ENCODE results near the gene TVP23C. TPM values are rescaled to one million over a fixed set of nuclear protein-coding genes. Genes with fewer than 3 reads are reported as not detected.

The TVP23C gene
- total RNA-seq, 1 experiment from 2014 or later = 7.4 TPM

DNA sequence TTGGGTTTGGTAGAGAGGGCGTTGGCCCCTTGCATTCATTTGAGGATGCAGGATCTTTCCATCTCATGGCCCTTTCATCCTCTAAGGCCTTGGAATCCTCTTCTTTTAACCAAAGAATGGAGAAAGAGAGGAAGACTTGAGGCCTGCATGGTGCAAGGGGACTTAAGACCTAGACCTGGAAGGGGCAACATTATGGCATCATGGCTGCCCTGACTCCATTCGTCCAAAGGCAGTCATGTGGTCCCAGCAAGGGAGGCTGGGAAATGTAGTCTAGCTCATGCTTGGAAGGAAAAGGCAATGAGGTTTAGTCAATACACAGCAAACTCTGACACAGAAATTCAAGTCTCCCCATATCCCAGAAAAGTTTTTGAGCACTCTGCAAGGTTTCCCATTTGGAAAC lies 65.2 kb downstream of the TVP23C start:
- intact Hi-C loops (cut with micrococcal nuclease; ENCODE audit: unreplicated experiment) = no loop called here
- Histone ChIP-seq H3K27ac (ENCODE audit: low read depth, low read length, poor library complexity, severe bottlenecking) (no peak overlapping the region), H3K27me3 (replicated peaks; ENCODE audit: insufficient read depth, low read depth, low read length, poor library complexity) (no peaks in the 10 kb centered on the region), H3K9me3 (ENCODE audit: low read depth, low read length, poor library complexity, severe bottlenecking) (no peaks in the 10 kb centered on the region), H3K4me1 (ENCODE audit: insufficient read depth, low read length, poor library complexity, severe bottlenecking) (no peaks in the 10 kb centered on the region), H3K36me3 (ENCODE audit: insufficient read depth, low read length, poor library complexity, severe bottlenecking) (no peaks in the 10 kb centered on the region), H3K4me3 (ENCODE audit: low read depth, low read length, poor library complexity, severe bottlenecking) (no peak overlapping the region)
- BruUV-seq (replicated peaks) = no TSS peak
- POLR2A ChIA-PET (ENCODE audit: low non-redundant PET) = no interaction called here
- CTCF ChIA-PET = no interaction called here
- peak; percentile 28 for DNase-seq (ENCODE audit: low spot score)
- TF ChIP-seq, protein P1, sequence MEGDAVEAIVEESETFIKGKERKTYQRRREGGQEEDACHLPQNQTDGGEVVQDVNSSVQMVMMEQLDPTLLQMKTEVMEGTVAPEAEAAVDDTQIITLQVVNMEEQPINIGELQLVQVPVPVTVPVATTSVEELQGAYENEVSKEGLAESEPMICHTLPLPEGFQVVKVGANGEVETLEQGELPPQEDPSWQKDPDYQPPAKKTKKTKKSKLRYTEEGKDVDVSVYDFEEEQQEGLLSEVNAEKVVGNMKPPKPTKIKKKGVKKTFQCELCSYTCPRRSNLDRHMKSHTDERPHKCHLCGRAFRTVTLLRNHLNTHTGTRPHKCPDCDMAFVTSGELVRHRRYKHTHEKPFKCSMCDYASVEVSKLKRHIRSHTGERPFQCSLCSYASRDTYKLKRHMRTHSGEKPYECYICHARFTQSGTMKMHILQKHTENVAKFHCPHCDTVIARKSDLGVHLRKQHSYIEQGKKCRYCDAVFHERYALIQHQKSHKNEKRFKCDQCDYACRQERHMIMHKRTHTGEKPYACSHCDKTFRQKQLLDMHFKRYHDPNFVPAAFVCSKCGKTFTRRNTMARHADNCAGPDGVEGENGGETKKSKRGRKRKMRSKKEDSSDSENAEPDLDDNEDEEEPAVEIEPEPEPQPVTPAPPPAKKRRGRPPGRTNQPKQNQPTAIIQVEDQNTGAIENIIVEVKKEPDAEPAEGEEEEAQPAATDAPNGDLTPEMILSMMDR (conservative IDR thresholded peaks at IDR 0.05; ENCODE audit: low read depth, low read length) = no peak
- no peak for TF ChIP-seq EZH2 (IDR thresholded peaks at IDR 0.05; ENCODE audit: borderline replicate concordance, low read depth, low read length, poor library complexity, severe bottlenecking)

DNA sequence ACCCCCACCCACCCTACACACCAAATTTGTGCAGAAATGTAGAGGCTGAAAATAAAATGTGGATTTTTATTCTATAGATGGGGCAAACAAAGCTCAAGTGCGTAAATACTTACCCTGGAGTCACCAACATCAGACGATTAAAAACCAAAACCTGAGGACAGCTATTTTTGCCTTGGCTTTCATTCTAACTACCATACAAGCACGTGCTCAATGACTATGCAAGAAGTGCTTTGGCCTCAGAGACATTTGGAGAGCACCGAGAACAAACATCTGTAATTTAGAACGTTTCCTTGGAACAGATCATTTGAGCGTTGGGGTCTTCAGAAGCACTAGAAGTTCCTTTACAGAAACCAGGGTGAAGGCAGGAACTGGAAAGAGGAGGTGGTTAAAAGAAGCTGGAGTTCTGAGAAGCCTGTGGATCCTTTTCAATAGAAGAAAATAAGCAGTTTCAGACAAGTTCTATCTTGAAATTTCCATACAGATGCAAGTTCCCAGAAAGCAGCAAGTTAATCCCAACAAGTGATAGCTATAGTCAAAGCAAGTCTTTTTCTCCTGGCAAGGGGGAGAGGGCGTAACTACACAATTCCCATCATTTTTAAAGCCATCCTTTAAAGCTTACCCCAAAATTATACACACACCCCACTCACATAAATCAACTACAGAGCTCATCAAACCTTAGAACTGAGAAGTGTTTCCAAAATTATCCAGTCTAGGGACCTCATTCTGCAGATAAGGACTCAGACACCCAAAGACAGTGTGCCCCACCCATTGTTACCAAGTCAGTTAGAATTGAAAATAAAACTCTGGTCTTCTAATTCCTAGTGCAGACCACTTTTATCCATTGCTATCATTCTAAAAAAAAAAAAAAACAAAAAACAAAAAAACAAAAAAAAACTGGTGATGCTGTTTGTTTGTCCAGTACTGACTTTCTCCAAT lies 66.3 kb downstream of the TVP23C start:
- TF ChIP-seq, protein P1 (conservative IDR thresholded peaks at IDR 0.05; ENCODE audit: low read depth, low read length) = no peak
- no peak for TF ChIP-seq EZH2 (IDR thresholded peaks at IDR 0.05; ENCODE audit: borderline replicate concordance, low read depth, low read length, poor library complexity, severe bottlenecking)
- H3K4me3 ChIP-seq (ENCODE audit: low read depth, low read length, poor library complexity, severe bottlenecking) = no peak overlapping the region
- H3K4me1 ChIP-seq (ENCODE audit: insufficient read depth, low read length, poor library complexity, severe bottlenecking) = no peaks in the 10 kb centered on the region
- no TSS peak for BruUV-seq (replicated peaks)
- no peaks in the 10 kb centered on the region for H3K9me3 ChIP-seq (ENCODE audit: low read depth, low read length, poor library complexity, severe bottlenecking)
- H3K27me3 ChIP-seq (replicated peaks; ENCODE audit: insufficient read depth, low read depth, low read length, poor library complexity) = no peaks in the 10 kb centered on the region
- H3K27ac ChIP-seq (ENCODE audit: low read depth, low read length, poor library complexity, severe bottlenecking) = no peak overlapping the region
- CTCF ChIA-PET = interaction anchor here (0.5 to 0.7 kb wide), 2 partner anchors 283 to 888 kb away, joined by 3 to 4 read pairs; no protein-coding TSS in a partner anchor
- no peak for DNase-seq (ENCODE audit: low spot score)
- H3K36me3 ChIP-seq (ENCODE audit: insufficient read depth, low read length, poor library complexity, severe bottlenecking) = no peaks in the 10 kb centered on the region
- POLR2A ChIA-PET (ENCODE audit: low non-redundant PET) = no interaction called here
- intact Hi-C loops (cut with micrococcal nuclease; ENCODE audit: unreplicated experiment) = no loop called here

GRCh38 chr17:15494821-15495220 lies 68.5 kb downstream of the TVP23C start:
- Histone ChIP-seq H3K36me3 (ENCODE audit: insufficient read depth, low read length, poor library complexity, severe bottlenecking) (no peaks in the 10 kb centered on the region), H3K4me3 (ENCODE audit: low read depth, low read length, poor library complexity, severe bottlenecking) (no peak overlapping the region), H3K27ac (ENCODE audit: low read depth, low read length, poor library complexity, severe bottlenecking) (no peak overlapping the region), H3K4me1 (ENCODE audit: insufficient read depth, low read length, poor library complexity, severe bottlenecking) (no peaks in the 10 kb centered on the region), H3K9me3 (ENCODE audit: low read depth, low read length, poor library complexity, severe bottlenecking) (no peaks in the 10 kb centered on the region), H3K27me3 (replicated peaks; ENCODE audit: insufficient read depth, low read depth, low read length, poor library complexity) (no peaks in the 10 kb centered on the region)
- no peak for DNase-seq (ENCODE audit: low spot score)
- CTCF ChIA-PET = no interaction called here
- intact Hi-C loops (cut with micrococcal nuclease; ENCODE audit: unreplicated experiment) = no loop called here
- TF ChIP-seq, protein P1 (conservative IDR thresholded peaks at IDR 0.05; ENCODE audit: low read depth, low read length) = no peak
- no peak for TF ChIP-seq EZH2 (IDR thresholded peaks at IDR 0.05; ENCODE audit: borderline replicate concordance, low read depth, low read length, poor library complexity, severe bottlenecking)
- BruUV-seq (replicated peaks) = no TSS peak
- POLR2A ChIA-PET (ENCODE audit: low non-redundant PET) = no interaction called here
